Cardiac muscle cell (in vitro differentiated cells and primary cell): ENCODE results near the gene PDE4B. TPM values are rescaled to one million over a fixed set of nuclear protein-coding genes. Genes with fewer than 3 reads are reported as not detected.

ENCODE experiments used
- DNase-seq, 2 donors: peaks; one replicate each; pipeline versions ENCODE4 v3.0.0 to v3.0.0-alpha.2; 2010 to 2017; ENCODE audit warnings: low read depth in 1 of 2, low spot score in 1 of 2
- H3K27ac ChIP-seq: fragments of 200-600 bp; sonication (generic); 2 replicates; pipeline ENCODE4 v1.5.1; 2016
- H3K27me3 ChIP-seq: fragments of 200-600 bp; sonication (generic); 2 replicates; pipeline ENCODE4 v1.6.0; 2016; ENCODE audit warnings: control low read depth
- H3K36me3 ChIP-seq: fragments of 200-600 bp; sonication (generic); 2 replicates; pipeline ENCODE4 v1.5.1; 2016; ENCODE audit warnings: control low read depth
- H3K4me1 ChIP-seq: fragments of 200-600 bp; sonication (generic); 2 replicates; pipeline ENCODE4 v1.8.1; 2017; ENCODE audit warnings: low read depth, mild to moderate bottlenecking, mixed run types
- H3K4me3 ChIP-seq: fragments of 200-600 bp; sonication (generic); 2 replicates; pipeline ENCODE4 v1.5.1; 2016; ENCODE audit warnings: mild to moderate bottlenecking
- H3K9me3 ChIP-seq: fragments of 200-600 bp; sonication (generic); 2 replicates; pipeline ENCODE4 v1.5.1; 2017; ENCODE audit warnings: low read depth, mild to moderate bottlenecking, control low read depth
- CTCF ChIP-seq: IDR thresholded peaks from 2 replicates; pipeline ENCODE4 v1.5.1; 2012; ENCODE audit warnings: low read depth, mild to moderate bottlenecking, low read length
- polyA plus RNA-seq: library from polyadenylated mRNA; unstranded; fragments of >200 nt; fragmentation: Nextera tagmentation; extraction: Ambion mirVana; gene quantifications from 2 replicates; pipeline ENCODE4 v1.2.1, GENCODE V29; 2016
- total RNA-seq: library from RNA; depleted of rRNA; stranded (reverse); fragments of >200 nt; gene quantifications from 2 replicates; pipeline ENCODE4 v1.2.3, GENCODE V29; 2016

Gene PDE4B
- total and polyA plus RNA-seq, 2 experiments from 2014 or later: 0.65 to 3.9 TPM

GRCh38 chr1:65894738-65895605, 102.3 kb downstream of the PDE4B start:
- H3K27me3 ChIP-seq: no peaks in the 10 kb centered on the region
- H3K36me3 ChIP-seq: no peaks in the 10 kb centered on the region
- no peak overlapping the region for H3K4me3 ChIP-seq
- no peak for DNase-seq
- no peaks in the 10 kb centered on the region for H3K9me3 ChIP-seq
- no peak overlapping the region for H3K27ac ChIP-seq
- no peaks in the 10 kb centered on the region for H3K4me1 ChIP-seq
- no peak for TF ChIP-seq CTCF

DNA sequence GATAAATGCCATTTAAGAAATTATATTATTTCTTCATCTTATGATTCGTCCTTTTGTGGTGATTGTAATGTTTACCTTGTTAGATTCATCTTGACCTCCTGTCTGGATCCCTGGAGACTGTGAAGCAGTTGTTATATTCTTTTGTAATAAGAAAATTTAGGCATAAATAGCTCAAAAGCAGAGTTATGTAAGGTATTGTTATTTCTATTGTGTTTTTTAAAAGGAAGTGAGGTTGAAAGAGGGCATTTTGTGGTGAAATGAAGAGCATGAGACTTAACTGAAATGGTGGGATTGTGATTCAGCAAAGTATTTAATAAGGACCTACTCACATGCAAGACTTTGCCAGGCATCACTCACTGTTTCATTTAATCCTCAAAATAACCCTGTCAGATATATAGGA, 104.0 kb downstream of the PDE4B start:
- TF ChIP-seq CTCF: no peak

DNA sequence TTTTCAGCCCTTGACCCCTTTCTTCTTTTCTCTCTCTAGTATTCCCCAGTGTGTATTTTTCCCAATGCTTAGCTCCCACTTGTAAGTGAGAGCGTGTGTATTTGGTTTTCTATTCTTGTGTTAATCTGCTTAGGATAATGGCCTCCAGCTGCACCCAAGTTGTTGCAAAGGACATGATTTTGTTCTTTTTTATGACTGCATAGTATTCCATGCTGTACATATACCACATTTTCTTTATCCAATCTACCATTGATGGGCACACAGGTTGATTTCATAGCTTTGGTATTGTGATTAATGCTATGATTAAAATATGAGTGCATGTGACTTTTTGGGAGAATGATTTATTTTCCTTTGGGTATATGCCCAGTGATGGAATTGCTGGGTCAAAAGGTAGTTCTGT, 104.8 kb downstream of the PDE4B start:
- Histone ChIP-seq H3K4me3 (no peak overlapping the region), H3K27ac (no peak overlapping the region), H3K9me3 (no peaks in the 10 kb centered on the region), H3K36me3 (no peaks in the 10 kb centered on the region), H3K4me1 (no peaks in the 10 kb centered on the region), H3K27me3 (no peaks in the 10 kb centered on the region)
- no peak for TF ChIP-seq CTCF
- no peak for DNase-seq

More for the DNA sequence above, 104.0 kb downstream of the PDE4B start:
- Histone ChIP-seq H3K27ac (no peak overlapping the region), H3K4me1 (no peaks in the 10 kb centered on the region), H3K27me3 (no peaks in the 10 kb centered on the region), H3K9me3 (no peaks in the 10 kb centered on the region), H3K4me3 (no peak overlapping the region), H3K36me3 (no peaks in the 10 kb centered on the region)
- DNase-seq: no peak

DNA sequence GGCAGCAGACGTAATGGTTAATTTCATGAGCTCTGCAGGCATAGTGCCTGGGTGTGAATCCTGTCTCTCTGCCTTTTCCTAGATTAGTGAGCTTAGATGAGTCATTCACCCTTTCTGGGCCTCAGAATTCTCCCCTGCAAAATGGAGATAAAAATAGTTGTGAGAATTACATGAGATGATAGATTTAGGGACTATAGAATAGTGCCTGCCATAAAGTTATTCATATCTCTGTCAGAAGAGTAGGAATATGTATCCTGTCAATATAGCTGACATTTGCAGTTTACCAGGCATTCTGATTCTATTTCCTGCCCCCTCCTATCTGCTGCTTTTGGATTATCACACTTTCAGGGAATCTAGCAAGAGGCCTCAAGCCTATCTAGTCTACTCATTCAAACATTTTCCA, 112.0 kb downstream of the PDE4B start:
- no peak for TF ChIP-seq CTCF
- no peaks in the 10 kb centered on the region for H3K36me3 ChIP-seq
- no peak overlapping the region for H3K27ac ChIP-seq
- H3K4me1 ChIP-seq: no peaks in the 10 kb centered on the region
- no peaks in the 10 kb centered on the region for H3K27me3 ChIP-seq
- peak in 1 of 2 donors; percentile 16 for DNase-seq
- no peak overlapping the region for H3K4me3 ChIP-seq
- H3K9me3 ChIP-seq: no peaks in the 10 kb centered on the region

GRCh38 chr1:65910432-65910831, 117.7 kb downstream of the PDE4B start:
- Histone ChIP-seq H3K9me3 (no peaks in the 10 kb centered on the region), H3K36me3 (no peaks in the 10 kb centered on the region), H3K4me1 (no peaks in the 10 kb centered on the region), H3K27me3 (no peaks in the 10 kb centered on the region), H3K27ac (no peak overlapping the region), H3K4me3 (no peak overlapping the region)
- no peak for TF ChIP-seq CTCF
- no peak for DNase-seq
